Ishikawa (cell line): ENCODE results near the gene ARMH4.

Experiments
- CEBPB ChIP-seq: IDR thresholded peaks from 2 replicates; pipeline ENCODE4 v1.6.1; 2012
- CREB1 ChIP-seq: IDR thresholded peaks from 2 replicates; pipeline ENCODE4 v1.6.1; 2012; ENCODE audit warnings: low read depth
- EGR1 ChIP-seq: IDR thresholded peaks from 2 replicates; pipeline ENCODE4 v1.6.1; 2012
- EP300 ChIP-seq: IDR thresholded peaks from 2 replicates; pipeline ENCODE4 v1.6.1; 2012; ENCODE audit warnings: borderline replicate concordance
- FOXM1 ChIP-seq: IDR thresholded peaks from 2 replicates; pipeline ENCODE4 v1.6.1; 2012; ENCODE audit warnings: low read depth, borderline replicate concordance
- NFIC ChIP-seq: IDR thresholded peaks from 2 replicates; pipeline ENCODE4 v1.6.1; 2012
- RAD21 ChIP-seq: IDR thresholded peaks from 2 replicates; pipeline ENCODE4 v1.6.1; 2012; ENCODE audit warnings: low read depth
- TAF1 ChIP-seq: IDR thresholded peaks from 2 replicates; pipeline ENCODE4 v1.6.1; 2012; ENCODE audit warnings: low read depth, mild to moderate bottlenecking
- TCF12 ChIP-seq: IDR thresholded peaks from 2 replicates; pipeline ENCODE4 v1.6.1; 2012; ENCODE audit warnings: low read depth
- TEAD4 ChIP-seq: IDR thresholded peaks from 2 replicates; pipeline ENCODE4 v1.6.1; 2012
- USF1 ChIP-seq: IDR thresholded peaks from 2 replicates; pipeline ENCODE4 v1.6.1; 2012
- YY1 ChIP-seq: IDR thresholded peaks from 2 replicates; pipeline ENCODE4 v1.6.1; 2012; ENCODE audit warnings: low read depth
- ZBTB7A ChIP-seq: IDR thresholded peaks from 2 replicates; pipeline ENCODE4 v1.6.1; 2012; ENCODE audit warnings: low read depth
- TF ChIP-seq, protein P1 (sequence below): IDR thresholded peaks from 2 replicates; pipeline ENCODE4 v1.6.1; 2012; ENCODE audit warnings: low read depth, mild to moderate bottlenecking
- TF ChIP-seq, protein P2 (sequence below): IDR thresholded peaks from 2 replicates; pipeline ENCODE4 v1.6.1; 2012

The ARMH4 gene

GRCh38 chr14:58089612-58090011 lies 62.4 kb downstream of the ARMH4 start:
- TF ChIP-seq CREB1 (no peak), TAF1 (no peak), ZBTB7A (no peak), TEAD4 (no peak), EP300 (no peak), NFIC (no peak), FOXM1 (no peak), USF1 (no peak), RAD21 (no peak), EGR1 (no peak), CEBPB (no peak), YY1 (no peak)
- TF ChIP-seq, protein P1, sequence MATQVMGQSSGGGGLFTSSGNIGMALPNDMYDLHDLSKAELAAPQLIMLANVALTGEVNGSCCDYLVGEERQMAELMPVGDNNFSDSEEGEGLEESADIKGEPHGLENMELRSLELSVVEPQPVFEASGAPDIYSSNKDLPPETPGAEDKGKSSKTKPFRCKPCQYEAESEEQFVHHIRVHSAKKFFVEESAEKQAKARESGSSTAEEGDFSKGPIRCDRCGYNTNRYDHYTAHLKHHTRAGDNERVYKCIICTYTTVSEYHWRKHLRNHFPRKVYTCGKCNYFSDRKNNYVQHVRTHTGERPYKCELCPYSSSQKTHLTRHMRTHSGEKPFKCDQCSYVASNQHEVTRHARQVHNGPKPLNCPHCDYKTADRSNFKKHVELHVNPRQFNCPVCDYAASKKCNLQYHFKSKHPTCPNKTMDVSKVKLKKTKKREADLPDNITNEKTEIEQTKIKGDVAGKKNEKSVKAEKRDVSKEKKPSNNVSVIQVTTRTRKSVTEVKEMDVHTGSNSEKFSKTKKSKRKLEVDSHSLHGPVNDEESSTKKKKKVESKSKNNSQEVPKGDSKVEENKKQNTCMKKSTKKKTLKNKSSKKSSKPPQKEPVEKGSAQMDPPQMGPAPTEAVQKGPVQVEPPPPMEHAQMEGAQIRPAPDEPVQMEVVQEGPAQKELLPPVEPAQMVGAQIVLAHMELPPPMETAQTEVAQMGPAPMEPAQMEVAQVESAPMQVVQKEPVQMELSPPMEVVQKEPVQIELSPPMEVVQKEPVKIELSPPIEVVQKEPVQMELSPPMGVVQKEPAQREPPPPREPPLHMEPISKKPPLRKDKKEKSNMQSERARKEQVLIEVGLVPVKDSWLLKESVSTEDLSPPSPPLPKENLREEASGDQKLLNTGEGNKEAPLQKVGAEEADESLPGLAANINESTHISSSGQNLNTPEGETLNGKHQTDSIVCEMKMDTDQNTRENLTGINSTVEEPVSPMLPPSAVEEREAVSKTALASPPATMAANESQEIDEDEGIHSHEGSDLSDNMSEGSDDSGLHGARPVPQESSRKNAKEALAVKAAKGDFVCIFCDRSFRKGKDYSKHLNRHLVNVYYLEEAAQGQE: no peak

GRCh38 chr14:58088961-58089360 lies 63.1 kb downstream of the ARMH4 start:
- TF ChIP-seq RAD21: no peak
- TF ChIP-seq TEAD4: no peak
- TF ChIP-seq EGR1: no peak
- no peak for TF ChIP-seq TCF12
- TF ChIP-seq, protein P1: no peak
- TF ChIP-seq FOXM1: no peak
- TF ChIP-seq NFIC: no peak
- TF ChIP-seq, protein P2, sequence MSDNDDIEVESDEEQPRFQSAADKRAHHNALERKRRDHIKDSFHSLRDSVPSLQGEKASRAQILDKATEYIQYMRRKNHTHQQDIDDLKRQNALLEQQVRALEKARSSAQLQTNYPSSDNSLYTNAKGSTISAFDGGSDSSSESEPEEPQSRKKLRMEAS: no peak
- no peak for TF ChIP-seq CREB1
- TF ChIP-seq TAF1: no peak
- no peak for TF ChIP-seq CEBPB
- no peak for TF ChIP-seq EP300
- no peak for TF ChIP-seq ZBTB7A
- TF ChIP-seq USF1: no peak
- TF ChIP-seq YY1: no peak

GRCh38 chr14:58085877-58086276 lies 66.1 kb downstream of the ARMH4 start:
- TF ChIP-seq ZBTB7A: no peak
- no peak for TF ChIP-seq EP300
- no peak for TF ChIP-seq CREB1
- no peak for TF ChIP-seq USF1
- TF ChIP-seq RAD21: no peak
- no peak for TF ChIP-seq FOXM1
- TF ChIP-seq TEAD4: no peak
- TF ChIP-seq TAF1: no peak
- no peak for TF ChIP-seq TCF12
- TF ChIP-seq, protein P2: no peak
- TF ChIP-seq, protein P1: no peak
- no peak for TF ChIP-seq NFIC
- no peak for TF ChIP-seq YY1
- no peak for TF ChIP-seq CEBPB
- TF ChIP-seq EGR1: no peak

GRCh38 chr14:58082491-58083098 lies 69.4 kb downstream of the ARMH4 start:
- peak; percentile 85 for TF ChIP-seq USF1
- TF ChIP-seq TCF12: peak; percentile 76
- TF ChIP-seq EP300: peak; percentile 55; the same call in 1 of the 2 replicates
- TF ChIP-seq, protein P2: no peak; the same call in 1 of the 2 replicates
- peak; percentile 55; the same call in 1 of the 2 replicates for TF ChIP-seq YY1
- TF ChIP-seq CEBPB: peak; percentile 48; the same call in 1 of the 2 replicates
- TF ChIP-seq TEAD4: peak; percentile 77
- TF ChIP-seq FOXM1: no peak
